GM10248 (cell line): ENCODE results near the gene TBCE.
"Not testable (repeated sequence)": the region's sequence is repeated elsewhere in the genome, so short reads cannot be mapped to it uniquely, and the experiment has no call there.

Experiments used
- CTCF ChIA-PET: fragments of 300-600 bp; sonication (Branson Sonifier 250); formaldehyde crosslinking; extraction: SDS; loops from one replicate; lab custom pipeline; 2021; ENCODE audit warnings: antibody characterized with exemption; lab: Yijun Ruan, JAX
- POLR2A ChIA-PET: fragments of 350-650 bp; sonication (Branson Sonifier 250); formaldehyde crosslinking; extraction: SDS; loops from one replicate; lab custom pipeline; 2020; ENCODE audit warnings: antibody characterized with exemption; lab: Yijun Ruan, JAX
- DNase-seq: peaks from one replicate; pipeline ENCODE4 v3.0.0; 2012; ENCODE audit errors: extremely low spot score
- CTCF ChIP-seq: IDR thresholded peaks from 2 replicates; pipeline ENCODE4 v1.5.1; 2012; ENCODE audit warnings: mild to moderate bottlenecking, low read depth; ENCODE audit errors: extremely low read depth, missing control alignments, control extremely low read depth

The TBCE gene

DNA sequence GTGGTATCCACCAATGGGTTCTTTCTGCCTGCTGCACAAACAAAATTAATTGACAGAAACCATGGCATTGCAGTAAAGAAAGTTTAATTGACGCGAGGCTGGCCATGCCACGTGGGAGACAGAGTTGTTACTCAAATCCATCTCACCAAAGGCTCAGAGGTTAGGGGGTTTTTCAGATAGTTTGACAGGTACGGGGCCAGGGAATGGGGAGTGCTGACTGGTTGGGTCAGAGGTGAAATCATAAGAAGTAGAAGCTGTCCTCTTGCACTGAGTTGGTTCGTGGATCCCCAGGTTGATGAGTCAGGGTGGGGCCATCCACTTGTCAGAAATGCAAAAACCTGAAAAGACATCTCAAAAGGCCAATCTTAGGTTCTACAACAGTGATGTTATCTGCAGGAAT is 941 bp upstream of the TBCE start:
- TF ChIP-seq CTCF: no peak
- ChIA-PET POLR2A (no interaction called here), CTCF (no interaction called here)
- no peak for DNase-seq

- no peak for DNase-seq
- CTCF ChIA-PET: no interaction called here
- POLR2A ChIA-PET: no interaction called here
- no peak for TF ChIP-seq CTCF
These were observed 1.2 kb downstream of the TBCE start for GRCh38 chr1:235368428-235368827.

DNA sequence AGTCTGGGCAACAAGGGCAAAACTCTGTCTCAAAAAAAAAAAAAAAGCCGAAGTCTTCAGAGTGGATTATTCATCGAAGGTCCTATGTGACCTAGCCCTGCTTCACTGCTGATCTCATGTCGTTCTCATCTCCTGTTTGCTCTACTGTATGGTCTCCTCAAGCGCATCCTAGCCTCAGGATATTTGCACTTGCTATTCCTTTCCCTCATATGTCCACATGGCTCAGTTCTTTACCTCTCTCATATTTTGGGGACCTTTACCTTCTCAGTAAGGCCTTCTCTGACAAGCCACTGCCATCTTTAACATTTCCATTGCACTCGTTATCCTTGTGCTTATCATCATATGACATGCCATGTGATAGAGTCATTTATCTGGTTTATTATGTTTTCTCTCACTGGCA is 2.6 kb downstream of the TBCE start:
- CTCF ChIA-PET: no interaction called here
- POLR2A ChIA-PET: no interaction called here

GRCh38 chr1:235375919-235376605 is 8.8 kb downstream of the TBCE start:
- POLR2A ChIA-PET: no interaction called here
- TF ChIP-seq CTCF: no peak
- CTCF ChIA-PET: interaction anchor here (1.1 kb wide), 1 partner anchor 298 kb away, joined by 3 read pairs; no protein-coding TSS in a partner anchor
- no peak for DNase-seq

More for the DNA sequence above, 2.6 kb downstream of the TBCE start:
- no peak for TF ChIP-seq CTCF
- no peak for DNase-seq

- CTCF ChIA-PET: interaction anchor here (1.4 to 1.6 kb wide), 2 partner anchors 12 to 273 kb away, joined by 3 read pairs; no protein-coding TSS in a partner anchor
- POLR2A ChIA-PET, DNase-seq: not testable (repeated sequence)
These were observed 11.0 kb downstream of the TBCE start for GRCh38 chr1:235378134-235378735.

DNA sequence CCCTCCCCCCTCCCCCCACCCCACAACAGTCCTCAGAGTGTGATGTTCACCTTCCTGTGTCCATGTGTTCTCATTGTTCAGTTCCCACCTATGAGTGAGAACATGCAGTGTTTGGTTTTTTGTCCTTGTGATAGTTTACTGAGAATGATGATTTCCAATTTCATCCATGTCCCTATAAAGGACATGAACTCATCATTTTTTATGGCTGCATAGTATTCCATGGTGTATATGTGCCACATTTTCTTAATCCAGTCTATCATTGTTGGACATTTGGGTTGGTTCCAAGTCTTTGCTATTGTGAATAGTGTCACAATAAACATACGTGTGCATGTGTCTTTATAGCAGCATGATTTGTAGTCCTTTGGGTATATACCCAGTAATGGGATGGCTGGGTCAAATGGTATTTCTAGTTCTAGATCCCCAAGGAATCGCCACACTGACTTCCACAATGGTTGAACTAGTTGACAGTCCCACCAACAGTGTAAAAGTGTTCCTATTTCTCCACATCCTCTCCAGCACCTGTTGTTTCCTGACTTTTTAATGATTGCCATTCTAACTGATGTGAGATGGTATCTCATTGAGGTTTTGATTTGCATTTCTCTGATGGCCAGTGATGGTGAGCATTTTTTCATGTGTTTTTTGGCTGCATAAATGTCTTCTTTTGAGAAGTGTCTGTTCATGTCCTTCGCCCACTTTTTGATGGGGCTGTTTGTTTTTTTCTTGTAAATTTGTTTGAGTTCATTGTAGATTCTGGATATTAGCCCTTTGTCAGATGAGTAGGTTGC is 14.9 kb downstream of the TBCE start:
- DNase-seq, POLR2A ChIA-PET: not testable (repeated sequence)
- CTCF ChIA-PET: interaction anchor here (1.7 kb wide), 1 partner anchor 33 kb away, joined by 7 read pairs; no protein-coding TSS in a partner anchor

DNA sequence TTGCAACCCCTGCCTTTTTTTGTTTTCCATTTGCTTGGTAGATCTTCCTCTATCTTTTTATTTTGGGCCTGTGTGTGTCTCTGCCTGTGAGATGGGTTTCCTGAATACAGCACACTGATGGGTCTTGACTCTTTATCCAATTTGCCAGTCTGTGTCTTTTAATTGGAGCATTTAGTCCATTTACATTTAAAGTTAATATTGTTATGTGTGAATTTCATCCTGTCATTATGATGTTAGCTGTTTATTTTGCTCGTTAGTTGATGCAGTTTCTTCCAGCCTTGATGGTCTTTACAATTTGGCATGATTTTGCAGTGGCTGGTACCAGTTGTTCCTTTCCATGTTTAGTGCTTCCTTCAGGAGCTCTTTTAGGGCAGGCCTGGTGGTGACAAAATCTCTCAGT is 18.4 kb downstream of the TBCE start:
- POLR2A ChIA-PET, DNase-seq, CTCF ChIA-PET: not testable (repeated sequence)

GRCh38 chr1:235391874-235392273 is 24.6 kb downstream of the TBCE start:
- ChIA-PET CTCF (interaction anchor here (1.5 to 2.4 kb wide), 2 partner anchors 18 to 24 kb away, joined by 5 to 17 read pairs; no protein-coding TSS in a partner anchor), POLR2A (no interaction called here)
- no peak for DNase-seq
- TF ChIP-seq CTCF: no peak
